GM20000 (cell line): Measurements from ENCODE around the gene HES1.

Experiments used
- DNase-seq: peaks from one replicate; pipeline ENCODE4 v3.0.0; 2012; ENCODE audit warnings: low spot score
- TF ChIP-seq, protein P1 (sequence below): IDR thresholded peaks from 2 replicates; pipeline ENCODE4 v1.5.1; 2012; ENCODE audit warnings: mild to moderate bottlenecking, control low read depth; ENCODE audit errors: extremely low read depth, missing control alignments

HES1 gene

DNA sequence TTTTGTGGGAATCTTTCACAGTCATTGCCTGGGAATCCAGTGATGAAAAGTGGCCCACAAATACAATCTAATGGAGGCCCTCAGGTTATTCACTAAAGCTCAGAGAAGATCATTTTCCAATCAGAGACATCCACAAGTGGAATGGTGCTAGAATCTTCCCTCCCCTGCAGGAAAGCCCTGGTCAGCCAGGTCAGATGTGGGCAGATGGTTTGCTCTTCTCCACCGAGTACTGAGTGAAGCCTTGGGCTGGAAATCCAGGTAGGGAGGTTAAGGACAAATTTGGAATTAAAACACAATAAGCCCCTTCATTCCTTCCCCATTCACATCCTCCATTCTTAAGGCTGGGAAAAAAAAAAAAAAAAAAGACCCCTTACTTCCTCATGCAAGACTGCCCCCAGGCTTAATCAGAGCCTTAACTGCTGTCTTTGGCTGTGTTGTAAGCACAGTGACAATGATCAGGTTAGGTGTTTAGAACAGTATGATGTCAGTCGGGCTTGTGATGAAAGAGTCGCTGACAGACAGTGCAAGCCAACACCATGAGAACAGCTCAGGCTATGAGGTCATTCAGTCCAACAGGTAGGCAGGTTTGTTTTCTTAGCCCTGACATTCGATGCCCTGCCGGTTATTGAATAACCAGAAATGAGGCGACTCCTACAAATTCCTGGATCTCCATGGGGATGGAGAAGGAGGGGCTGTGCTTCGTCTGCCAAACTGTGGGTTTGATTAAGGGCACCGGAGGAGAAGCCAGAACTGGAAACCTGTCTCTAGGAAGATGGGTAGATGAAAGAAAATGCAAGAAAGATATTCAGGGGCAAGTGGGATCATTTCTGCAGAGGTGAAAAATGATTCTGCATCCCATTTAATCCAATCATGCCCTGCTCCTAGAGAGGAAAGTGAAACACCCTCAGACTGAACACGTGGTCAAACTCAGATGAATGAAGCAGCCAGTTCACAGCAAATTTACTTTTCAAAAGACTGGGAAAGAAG, 23.5 kb upstream of the HES1 start:
- TF ChIP-seq, protein P1, sequence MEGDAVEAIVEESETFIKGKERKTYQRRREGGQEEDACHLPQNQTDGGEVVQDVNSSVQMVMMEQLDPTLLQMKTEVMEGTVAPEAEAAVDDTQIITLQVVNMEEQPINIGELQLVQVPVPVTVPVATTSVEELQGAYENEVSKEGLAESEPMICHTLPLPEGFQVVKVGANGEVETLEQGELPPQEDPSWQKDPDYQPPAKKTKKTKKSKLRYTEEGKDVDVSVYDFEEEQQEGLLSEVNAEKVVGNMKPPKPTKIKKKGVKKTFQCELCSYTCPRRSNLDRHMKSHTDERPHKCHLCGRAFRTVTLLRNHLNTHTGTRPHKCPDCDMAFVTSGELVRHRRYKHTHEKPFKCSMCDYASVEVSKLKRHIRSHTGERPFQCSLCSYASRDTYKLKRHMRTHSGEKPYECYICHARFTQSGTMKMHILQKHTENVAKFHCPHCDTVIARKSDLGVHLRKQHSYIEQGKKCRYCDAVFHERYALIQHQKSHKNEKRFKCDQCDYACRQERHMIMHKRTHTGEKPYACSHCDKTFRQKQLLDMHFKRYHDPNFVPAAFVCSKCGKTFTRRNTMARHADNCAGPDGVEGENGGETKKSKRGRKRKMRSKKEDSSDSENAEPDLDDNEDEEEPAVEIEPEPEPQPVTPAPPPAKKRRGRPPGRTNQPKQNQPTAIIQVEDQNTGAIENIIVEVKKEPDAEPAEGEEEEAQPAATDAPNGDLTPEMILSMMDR = no peak
- no peak for DNase-seq

DNA sequence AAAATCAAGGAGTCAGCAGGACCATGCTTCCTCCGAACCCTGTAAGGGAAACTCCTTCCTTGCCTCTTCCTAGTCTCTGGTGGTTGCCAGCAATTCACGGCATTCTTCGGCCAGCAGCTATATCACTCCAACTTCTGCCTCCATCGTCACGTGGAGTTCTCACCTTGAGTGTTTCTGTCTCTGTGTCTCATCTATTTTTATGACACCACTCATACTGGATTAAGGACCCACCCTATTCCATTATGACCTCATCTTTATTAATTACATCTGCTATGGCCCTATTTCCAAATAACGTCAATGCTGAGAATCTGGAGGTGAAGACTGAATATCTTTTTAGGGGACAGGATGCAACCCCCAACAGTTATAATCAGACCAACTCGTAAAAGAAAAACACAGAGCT, 21.8 kb upstream of the HES1 start:
- DNase-seq = no peak
- TF ChIP-seq, protein P1 = no peak

DNA sequence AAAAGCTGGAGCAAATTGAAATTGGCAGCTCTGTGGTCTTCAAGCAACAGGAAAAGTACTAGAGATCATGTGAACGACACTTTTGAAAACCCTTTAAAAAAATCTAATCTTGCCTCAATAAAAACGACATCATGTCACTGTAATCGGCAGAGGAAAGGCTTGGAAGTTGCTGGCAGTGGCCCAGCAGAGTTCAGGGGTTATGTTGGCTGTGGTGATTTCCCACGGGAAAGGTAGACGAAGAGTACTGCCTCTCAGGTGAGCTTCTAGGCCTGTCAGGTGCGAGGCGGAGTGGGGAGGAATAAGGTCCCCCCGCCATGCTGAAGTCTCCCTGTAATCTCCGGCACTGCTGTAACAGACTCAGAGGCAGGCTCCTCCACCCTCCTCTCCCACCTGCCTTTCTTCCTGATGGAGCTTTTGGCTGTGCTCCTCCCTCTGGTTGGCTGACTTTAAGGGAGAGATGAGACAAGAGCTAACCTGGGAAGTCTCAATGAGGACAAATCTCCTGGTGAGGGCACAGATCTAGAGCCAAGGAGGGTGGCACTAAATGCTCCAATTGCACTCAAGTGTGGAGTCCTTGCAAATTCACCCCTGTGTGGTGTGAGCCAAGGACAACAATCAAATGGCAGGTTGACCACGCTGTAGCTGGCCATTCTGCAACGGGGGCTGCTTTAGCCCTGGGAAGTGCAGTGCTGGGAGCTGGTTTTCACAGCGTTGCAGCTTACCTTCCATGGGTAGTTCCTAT, 18.7 kb upstream of the HES1 start:
- TF ChIP-seq, protein P1 = no peak
- no peak for DNase-seq

DNA sequence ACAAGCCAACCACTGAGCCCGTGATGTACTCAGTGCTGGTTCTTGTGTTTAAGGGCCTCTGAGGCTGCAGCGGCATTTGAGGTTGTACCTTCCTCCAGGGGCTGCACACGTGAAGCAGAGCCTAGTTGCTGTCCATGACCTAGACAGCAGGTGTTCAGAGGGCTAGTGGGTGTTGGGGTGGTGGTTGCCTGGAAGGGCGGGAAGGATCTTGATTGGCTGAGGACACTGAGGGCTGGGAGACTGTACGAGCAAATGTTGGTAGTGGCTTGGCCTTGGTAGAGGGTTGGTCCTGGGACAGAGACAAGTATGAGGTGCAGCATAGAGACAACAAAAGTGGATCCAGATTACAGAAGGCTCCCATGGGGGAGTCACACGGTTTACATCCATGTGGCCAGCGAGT, 17.0 kb upstream of the HES1 start:
- DNase-seq = no peak

GRCh38 chr3:194119831-194120590, 15.9 kb upstream of the HES1 start:
- DNase-seq = no peak
- TF ChIP-seq, protein P1 = no peak

More for the DNA sequence above, 17.0 kb upstream of the HES1 start:
- TF ChIP-seq, protein P1 = no peak

GRCh38 chr3:194120789-194121770, 14.9 kb upstream of the HES1 start:
- TF ChIP-seq, protein P1 = no peak
- DNase-seq = no peak
